GM19395 (cell line): ENCODE results near the gene PRSS16.
"Not testable (repeated sequence)": the region's sequence is repeated elsewhere in the genome, so short reads cannot be mapped to it uniquely, and the experiment has no call there.

Experiments used
- ATAC-seq: cut with Tn5 transposase; IDR thresholded peaks from one replicate; pipeline ENCODE4 v1.9.1; 2021; ENCODE audit warnings: mild to moderate bottlenecking, moderate library complexity; ENCODE audit not compliant: unreplicated experiment

Gene PRSS16, protein sequence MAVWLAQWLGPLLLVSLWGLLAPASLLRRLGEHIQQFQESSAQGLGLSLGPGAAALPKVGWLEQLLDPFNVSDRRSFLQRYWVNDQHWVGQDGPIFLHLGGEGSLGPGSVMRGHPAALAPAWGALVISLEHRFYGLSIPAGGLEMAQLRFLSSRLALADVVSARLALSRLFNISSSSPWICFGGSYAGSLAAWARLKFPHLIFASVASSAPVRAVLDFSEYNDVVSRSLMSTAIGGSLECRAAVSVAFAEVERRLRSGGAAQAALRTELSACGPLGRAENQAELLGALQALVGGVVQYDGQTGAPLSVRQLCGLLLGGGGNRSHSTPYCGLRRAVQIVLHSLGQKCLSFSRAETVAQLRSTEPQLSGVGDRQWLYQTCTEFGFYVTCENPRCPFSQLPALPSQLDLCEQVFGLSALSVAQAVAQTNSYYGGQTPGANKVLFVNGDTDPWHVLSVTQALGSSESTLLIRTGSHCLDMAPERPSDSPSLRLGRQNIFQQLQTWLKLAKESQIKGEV

DNA sequence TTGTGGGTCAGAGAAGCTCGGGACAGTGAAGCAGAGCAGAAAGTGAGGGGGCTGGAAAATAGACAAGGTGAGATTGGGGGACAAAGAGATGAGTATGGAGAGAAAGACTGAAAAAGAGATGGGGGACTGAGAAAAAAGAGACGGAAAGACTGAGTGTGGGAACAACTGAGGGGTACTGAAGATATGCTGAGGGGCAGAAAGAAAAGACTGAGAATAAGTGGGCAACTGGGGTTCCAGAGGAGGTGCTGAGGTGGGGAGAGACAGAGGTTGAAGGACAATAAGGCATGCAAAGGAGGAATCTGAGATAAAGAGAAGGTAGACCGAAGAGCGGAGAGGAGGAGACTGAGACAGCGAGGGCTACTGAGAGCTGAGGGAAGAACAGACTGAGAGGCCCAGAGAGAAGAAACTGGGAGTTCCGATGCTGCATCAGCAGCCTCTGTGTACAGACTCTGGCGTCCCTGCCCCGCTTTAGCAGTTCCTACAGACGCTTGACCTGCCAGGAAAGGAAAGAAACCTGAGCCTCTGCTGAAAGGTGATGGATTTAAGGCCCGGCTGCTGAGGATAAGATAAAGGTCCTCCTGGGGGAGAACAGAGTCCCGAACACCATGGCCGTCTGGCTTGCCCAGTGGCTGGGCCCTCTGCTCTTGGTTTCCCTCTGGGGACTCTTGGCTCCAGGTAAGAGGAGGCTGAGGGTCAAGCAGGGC lies at the start of gene PRSS16:
Gene PRSS16, plus strand, starts transcription at position 569 of the 704 bp plus-strand sequence. Its CDS starts 37 bp downstream, at position 606.
- ATAC-seq, result no peak

GRCh38 chr6:27205375-27206278 lies 41.9 kb upstream of the PRSS16 start:
- ATAC-seq, result no peak

DNA sequence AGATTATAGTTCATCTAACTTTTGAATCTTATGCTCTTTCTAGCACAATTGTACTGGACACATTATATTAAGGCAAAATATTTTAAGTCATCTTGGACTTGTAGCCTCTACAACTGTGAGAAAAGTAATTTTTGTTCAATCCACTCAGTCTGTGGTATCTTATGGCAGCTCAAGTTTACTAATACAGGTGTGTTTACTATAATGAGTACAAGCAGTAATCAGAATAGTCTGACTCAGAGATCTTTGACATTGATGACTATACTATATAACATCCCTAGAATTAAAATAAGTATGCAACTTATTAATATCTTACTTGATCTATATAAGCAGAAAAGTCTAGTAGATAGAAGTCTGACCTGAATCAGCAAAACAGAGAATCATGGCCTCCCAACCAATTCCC lies 40.7 kb upstream of the PRSS16 start:
- no peak for ATAC-seq

- no peak for ATAC-seq
These were observed 39.5 kb upstream of the PRSS16 start for GRCh38 chr6:27208042-27208441.

DNA sequence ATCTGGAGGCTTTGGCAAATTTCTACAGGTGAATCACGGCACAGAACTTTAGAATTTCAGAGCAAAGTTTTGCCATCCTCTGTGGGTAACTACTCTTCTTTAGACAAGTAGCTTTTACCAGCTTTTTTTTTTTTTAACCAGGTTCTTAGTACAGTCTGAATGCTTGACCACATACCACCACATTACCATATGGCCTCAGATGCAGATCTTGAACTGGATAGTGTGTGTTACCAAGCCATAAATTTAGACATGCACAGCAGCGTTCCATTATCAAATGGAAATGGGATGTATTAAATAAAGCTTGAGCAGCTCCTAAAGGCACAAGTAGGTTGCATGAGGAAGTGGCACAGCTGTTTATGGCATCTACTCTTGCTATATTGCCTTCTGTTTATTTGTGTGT lies 38.3 kb upstream of the PRSS16 start:
- ATAC-seq, result no peak

DNA sequence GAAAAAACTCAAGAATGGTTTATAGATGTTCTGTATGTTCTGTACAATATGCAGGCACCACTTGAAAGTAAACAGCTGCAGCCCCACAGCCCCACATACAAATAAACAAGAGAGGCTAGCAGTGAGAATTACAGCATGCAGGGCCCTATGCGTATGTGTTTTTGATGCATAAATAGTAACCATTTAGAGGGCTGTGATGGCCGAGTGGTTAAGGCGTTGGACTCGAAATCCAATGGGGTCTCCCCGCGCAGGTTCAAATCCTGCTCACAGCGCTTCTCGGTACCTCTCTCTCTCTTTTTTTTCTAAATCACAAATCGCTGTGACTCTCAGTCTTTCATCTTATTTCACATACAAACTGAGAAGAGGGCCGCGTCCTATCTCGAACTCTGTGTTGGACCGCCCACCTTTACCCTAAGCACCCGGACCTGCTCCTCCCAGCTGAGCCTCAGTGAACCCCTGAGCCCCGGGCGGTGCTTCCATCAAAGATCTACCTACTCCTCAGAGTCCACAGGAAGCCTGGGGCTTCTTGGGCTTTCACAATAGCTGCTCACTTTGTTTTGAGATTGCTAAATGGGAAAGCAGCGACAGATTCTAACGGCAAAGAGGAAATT lies 37.7 kb upstream of the PRSS16 start:
- no peak for ATAC-seq

GRCh38 chr6:27213091-27213517 lies 34.4 kb upstream of the PRSS16 start:
- ATAC-seq, result not testable (repeated sequence)

GRCh38 chr6:27213544-27214125 lies 33.9 kb upstream of the PRSS16 start:
- no peak for ATAC-seq

DNA sequence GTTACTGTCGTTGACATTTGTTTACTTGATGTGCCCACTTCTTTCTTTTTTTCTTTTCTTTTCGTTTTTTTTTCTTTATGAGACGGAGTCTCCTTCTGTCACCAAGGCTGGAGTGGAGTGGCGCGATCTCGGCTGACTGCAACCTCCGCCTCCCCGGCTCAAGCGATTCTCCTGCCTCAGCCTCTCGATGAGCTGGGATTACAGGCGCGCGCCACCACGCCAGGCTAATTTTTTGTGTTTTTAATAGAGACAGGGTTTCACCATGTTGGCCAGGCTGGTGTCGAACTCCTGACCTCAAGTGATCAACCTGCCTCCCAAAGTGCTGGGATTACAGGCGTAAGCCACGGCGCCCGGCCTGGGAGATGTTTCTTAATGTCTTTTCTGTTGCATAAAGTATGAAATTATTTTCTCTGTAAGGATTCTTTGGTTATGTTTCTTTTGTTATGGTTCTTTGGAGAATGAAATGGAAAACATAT lies 33.3 kb upstream of the PRSS16 start:
- ATAC-seq, result no peak

GRCh38 chr6:27216874-27217273 lies 30.6 kb upstream of the PRSS16 start:
- no peak for ATAC-seq

GRCh38 chr6:27222971-27223370 lies 24.5 kb upstream of the PRSS16 start:
- not testable (repeated sequence) for ATAC-seq

DNA sequence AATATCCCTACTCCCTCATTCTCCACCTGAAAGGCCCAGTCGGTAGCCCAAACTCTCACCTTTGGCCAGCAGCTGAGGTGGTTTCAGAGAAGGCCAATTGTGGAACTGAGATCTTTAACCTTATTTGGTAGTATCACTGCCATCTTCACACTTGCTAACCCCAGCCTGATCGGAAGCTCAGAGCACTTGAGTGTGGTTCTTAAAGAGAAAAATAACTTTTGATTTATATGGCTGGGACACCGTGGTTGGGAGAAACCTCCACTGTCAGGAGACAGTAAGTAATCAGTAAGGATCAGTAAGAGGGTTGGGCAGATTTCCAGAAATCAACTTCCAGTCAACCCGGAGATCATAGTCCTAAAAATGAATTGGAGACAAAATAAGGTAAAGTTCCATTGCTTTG lies 22.8 kb upstream of the PRSS16 start:
- no peak for ATAC-seq

GRCh38 chr6:27228963-27229477 lies 18.5 kb upstream of the PRSS16 start:
- no peak for ATAC-seq

GRCh38 chr6:27230758-27231111 lies 16.8 kb upstream of the PRSS16 start:
- ATAC-seq, result no peak

GRCh38 chr6:27234576-27234975 lies 12.9 kb upstream of the PRSS16 start:
- ATAC-seq, result no peak

DNA sequence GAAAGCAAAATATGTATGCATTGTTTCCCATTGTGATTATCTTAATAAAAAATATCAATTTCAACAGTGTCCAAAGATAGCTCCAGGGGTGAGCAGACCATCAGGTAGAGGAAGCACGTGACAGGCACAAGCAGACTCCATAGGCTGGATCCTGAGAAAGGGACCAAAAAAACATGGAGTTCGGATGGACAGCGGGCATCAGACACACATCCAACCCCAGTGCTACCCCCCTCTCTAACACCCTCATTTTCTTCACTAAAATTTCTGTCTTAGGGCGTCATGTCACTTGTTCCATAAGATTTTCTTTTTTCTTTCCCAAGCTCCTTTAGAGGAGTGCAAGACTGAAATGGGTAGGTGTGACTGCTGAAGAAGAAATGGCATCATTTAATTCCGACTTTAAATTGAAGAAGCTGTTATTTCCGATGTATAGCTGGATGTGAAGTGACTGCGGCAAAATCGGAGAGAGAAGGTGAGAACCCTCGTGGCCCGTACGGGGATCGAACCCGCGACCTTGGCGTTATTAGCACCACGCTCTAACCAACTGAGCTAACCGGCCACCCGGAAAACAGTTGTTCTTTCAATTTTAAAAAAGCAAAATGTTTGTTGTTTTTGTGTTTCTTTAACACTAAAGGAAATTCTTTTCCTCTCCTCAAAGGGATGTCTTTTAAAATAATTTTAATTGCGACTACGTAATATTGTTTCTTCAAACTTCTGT lies 10.3 kb upstream of the PRSS16 start:
- ATAC-seq, result no peak

DNA sequence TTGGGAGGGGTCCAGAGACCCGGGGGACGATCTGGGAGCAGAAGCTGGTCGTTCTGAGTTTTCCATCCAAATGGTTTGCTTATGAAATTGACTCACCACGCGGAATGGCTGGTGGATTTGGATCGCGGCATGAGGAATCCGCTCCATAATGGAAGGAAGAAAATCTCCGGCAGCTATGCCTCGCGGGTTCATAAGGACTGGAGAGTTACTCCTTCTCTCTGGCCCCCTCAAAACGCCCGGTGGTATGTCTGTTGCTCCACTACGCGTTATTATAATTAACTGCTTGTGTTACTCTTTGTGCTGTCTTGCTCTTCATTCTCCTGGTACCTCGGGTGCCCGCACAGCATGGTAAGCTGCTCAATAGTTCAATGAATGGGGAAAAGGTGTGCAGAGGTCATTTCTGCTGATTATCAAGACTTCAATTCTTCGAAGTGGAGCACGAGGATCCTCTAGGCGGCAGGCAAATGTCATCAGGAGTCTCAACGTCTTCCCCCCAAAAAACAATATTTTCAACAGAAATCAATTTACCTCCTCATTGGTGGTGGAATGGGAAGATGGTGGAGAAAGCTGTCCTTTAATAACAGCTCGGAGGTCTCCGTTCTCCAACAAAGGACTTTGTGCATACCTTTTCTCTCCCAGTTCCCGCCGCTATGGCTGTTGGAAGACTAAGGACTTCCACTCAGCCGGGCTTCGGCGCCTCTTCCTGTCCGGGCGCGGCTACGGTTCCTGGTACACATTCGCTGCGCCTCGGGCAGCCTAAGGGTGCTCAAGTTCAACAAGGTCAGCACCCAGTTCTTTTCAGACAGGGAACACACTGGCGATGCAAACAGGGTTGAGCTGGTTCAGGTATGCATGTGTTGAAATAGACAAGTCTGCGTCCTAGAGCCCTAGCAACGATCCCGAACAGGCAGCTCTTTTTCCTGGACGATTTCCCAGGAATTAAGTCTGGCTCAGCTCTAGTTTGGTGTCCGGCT lies 9.2 kb upstream of the PRSS16 start:
- no peak for ATAC-seq

DNA sequence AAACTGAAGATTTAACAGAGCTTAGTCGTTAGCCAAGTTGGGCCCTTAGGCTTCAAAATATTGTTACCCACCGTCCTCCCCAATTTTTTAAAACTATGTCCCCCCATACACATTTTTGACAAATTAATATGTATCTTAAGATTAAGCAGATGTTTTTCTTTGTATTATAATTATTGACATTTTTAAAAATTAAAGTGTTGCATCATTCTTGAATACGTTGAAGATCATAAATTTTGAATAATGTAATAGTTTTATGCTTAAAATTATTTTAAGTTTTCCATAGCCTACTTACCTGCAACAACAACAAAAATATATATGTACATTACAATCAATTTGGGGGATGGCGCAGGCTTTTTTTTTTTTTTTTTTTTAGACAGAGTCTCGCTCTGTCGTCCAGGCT lies 8.2 kb upstream of the PRSS16 start:
- no peak for ATAC-seq
